HepG2 (cell line): Measurements from ENCODE around the gene PIR.

ENCODE experiments used
- FOXK2 ChIP-seq: fragments of 450-650 bp; IDR thresholded peaks from 2 replicates; pipeline ENCODE4 v1.6.1; 2016
- GTF3A ChIP-seq: sonication (generic); formaldehyde crosslinking; conservative IDR thresholded peaks from 2 replicates; pipeline ENCODE4 v1.4.0; 2020; ENCODE audit warnings: mild to moderate bottlenecking, missing genetic modification reagents
- ZFP36 ChIP-seq: fragments of 150-350 bp; IDR thresholded peaks from 2 replicates; pipeline ENCODE4 v1.6.1; 2018; ENCODE audit warnings: borderline replicate concordance, low read length, low read depth; ENCODE audit not compliant: partially characterized antibody

- TF ChIP-seq ZFP36 (no peak), GTF3A (no peak), FOXK2 (no peak)
Measured at GRCh38 chrX:15437724-15438123, 55.4 kb downstream of the PIR start.
